H1 (cell line): ENCODE measurements around the gene OLA1. TPM values are rescaled to one million over a fixed set of nuclear protein-coding genes. Genes with fewer than 3 reads are reported as not detected.

Experiments used
- BRCA1 ChIP-seq: IDR thresholded peaks from 2 replicates; pipeline ENCODE4 v1.6.1; 2012; ENCODE audit warnings: low read depth, low read length, improper control_type of control experiment
- EGR1 ChIP-seq: IDR thresholded peaks from 2 replicates; pipeline ENCODE4 v1.6.1; 2011; ENCODE audit warnings: low read depth, low read length, borderline replicate concordance
- PHF8 ChIP-seq: fragments of 200-600 bp; sonication (generic); conservative IDR thresholded peaks from 2 replicates; pipeline ENCODE4 v1.7.1; 2012; ENCODE audit warnings: low read depth, mild to moderate bottlenecking, inconsistent platforms, low read length, moderate library complexity
- polyA plus RNA-seq, 7 experiments: library from polyadenylated mRNA; depleted of rRNA in 3 of 7; stranded (reverse) in 5 of 7; unstranded in 2 of 7; fragments of >200 nt in 5 of 7; fragments of 200-250 nt in 2 of 7; gene quantifications; 1 replicate in 5 of 7; 2 replicates in 1 of 7; 4 replicates in 1 of 7; pipeline versions ENCODE4 v1.2.1 to v1.2.3, GENCODE V29; 2011 to 2013; ENCODE audit warnings: missing spikeins in 2 of 7, mixed read lengths in 2 of 7
- total RNA-seq: library from RNA; stranded (reverse); fragmentation: NEBNext Ultra II Directional; extraction: Animal tissue kit (Norgen Biotek cat#: 25700); gene quantifications from 2 replicates; pipeline ENCODE4 v1.2.1, GENCODE V29; 2021
- TF ChIP-seq, protein P1 (sequence below): IDR thresholded peaks from 2 replicates; pipeline ENCODE4 v1.6.1; 2011; ENCODE audit warnings: low read length, improper control_type of control experiment
- TF ChIP-seq, protein P2 (sequence below): fragments of 300-600 bp; sonication (generic); IDR thresholded peaks from 2 replicates; pipeline ENCODE4 v1.7.1; 2012; ENCODE audit warnings: low read length, moderate library complexity, mild to moderate bottlenecking, inconsistent platforms; ENCODE audit not compliant: insufficient replicate concordance
- TF ChIP-seq, protein P3 (sequence below), 3 experiments: IDR thresholded peaks; 1 replicate in 2 of 3; 2 replicates in 1 of 3; pipeline versions ENCODE4 v1.5.1 to v1.6.1; 2011; ENCODE audit warnings: low read length in 3 of 3, mild to moderate bottlenecking in 3 of 3, inconsistent platforms in 2 of 3, low read depth in 1 of 3, moderate library complexity in 1 of 3; ENCODE audit not compliant: insufficient read depth in 1 of 3; ENCODE audit errors: control extremely low read depth in 1 of 3

The OLA1 gene
- total and polyA plus RNA-seq, 2 of the 8 experiments (the other 6 are each of a cell fraction or from before 2014, with no cell fraction given), result 39.3 to 158 TPM

DNA sequence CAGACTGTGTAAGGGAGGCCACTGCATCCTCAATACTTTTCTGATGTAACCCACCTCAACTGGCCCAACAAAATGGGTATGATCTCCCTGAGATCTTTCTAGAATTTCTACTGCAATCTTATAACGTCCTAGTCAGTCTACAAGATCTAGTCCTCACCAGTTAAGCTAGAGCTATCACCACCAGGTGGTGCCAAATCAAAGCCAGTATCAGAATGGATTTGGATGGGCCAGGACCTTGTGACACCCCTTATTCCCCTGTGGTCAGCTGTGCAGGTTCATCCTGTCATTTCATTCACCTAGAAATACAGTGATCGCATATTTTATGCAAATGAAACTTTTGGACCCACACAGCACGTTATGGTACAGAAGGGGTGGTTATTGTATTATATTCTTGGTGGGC lies 90.3 kb downstream of the OLA1 start (continued):
- TF ChIP-seq, protein P1, sequence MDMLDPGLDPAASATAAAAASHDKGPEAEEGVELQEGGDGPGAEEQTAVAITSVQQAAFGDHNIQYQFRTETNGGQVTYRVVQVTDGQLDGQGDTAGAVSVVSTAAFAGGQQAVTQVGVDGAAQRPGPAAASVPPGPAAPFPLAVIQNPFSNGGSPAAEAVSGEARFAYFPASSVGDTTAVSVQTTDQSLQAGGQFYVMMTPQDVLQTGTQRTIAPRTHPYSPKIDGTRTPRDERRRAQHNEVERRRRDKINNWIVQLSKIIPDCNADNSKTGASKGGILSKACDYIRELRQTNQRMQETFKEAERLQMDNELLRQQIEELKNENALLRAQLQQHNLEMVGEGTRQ, result peak; percentile 25; the same call in 1 of the 2 replicates
- TF ChIP-seq PHF8 (no peak), EGR1 (no peak), BRCA1 (no peak)
- TF ChIP-seq, protein P2, sequence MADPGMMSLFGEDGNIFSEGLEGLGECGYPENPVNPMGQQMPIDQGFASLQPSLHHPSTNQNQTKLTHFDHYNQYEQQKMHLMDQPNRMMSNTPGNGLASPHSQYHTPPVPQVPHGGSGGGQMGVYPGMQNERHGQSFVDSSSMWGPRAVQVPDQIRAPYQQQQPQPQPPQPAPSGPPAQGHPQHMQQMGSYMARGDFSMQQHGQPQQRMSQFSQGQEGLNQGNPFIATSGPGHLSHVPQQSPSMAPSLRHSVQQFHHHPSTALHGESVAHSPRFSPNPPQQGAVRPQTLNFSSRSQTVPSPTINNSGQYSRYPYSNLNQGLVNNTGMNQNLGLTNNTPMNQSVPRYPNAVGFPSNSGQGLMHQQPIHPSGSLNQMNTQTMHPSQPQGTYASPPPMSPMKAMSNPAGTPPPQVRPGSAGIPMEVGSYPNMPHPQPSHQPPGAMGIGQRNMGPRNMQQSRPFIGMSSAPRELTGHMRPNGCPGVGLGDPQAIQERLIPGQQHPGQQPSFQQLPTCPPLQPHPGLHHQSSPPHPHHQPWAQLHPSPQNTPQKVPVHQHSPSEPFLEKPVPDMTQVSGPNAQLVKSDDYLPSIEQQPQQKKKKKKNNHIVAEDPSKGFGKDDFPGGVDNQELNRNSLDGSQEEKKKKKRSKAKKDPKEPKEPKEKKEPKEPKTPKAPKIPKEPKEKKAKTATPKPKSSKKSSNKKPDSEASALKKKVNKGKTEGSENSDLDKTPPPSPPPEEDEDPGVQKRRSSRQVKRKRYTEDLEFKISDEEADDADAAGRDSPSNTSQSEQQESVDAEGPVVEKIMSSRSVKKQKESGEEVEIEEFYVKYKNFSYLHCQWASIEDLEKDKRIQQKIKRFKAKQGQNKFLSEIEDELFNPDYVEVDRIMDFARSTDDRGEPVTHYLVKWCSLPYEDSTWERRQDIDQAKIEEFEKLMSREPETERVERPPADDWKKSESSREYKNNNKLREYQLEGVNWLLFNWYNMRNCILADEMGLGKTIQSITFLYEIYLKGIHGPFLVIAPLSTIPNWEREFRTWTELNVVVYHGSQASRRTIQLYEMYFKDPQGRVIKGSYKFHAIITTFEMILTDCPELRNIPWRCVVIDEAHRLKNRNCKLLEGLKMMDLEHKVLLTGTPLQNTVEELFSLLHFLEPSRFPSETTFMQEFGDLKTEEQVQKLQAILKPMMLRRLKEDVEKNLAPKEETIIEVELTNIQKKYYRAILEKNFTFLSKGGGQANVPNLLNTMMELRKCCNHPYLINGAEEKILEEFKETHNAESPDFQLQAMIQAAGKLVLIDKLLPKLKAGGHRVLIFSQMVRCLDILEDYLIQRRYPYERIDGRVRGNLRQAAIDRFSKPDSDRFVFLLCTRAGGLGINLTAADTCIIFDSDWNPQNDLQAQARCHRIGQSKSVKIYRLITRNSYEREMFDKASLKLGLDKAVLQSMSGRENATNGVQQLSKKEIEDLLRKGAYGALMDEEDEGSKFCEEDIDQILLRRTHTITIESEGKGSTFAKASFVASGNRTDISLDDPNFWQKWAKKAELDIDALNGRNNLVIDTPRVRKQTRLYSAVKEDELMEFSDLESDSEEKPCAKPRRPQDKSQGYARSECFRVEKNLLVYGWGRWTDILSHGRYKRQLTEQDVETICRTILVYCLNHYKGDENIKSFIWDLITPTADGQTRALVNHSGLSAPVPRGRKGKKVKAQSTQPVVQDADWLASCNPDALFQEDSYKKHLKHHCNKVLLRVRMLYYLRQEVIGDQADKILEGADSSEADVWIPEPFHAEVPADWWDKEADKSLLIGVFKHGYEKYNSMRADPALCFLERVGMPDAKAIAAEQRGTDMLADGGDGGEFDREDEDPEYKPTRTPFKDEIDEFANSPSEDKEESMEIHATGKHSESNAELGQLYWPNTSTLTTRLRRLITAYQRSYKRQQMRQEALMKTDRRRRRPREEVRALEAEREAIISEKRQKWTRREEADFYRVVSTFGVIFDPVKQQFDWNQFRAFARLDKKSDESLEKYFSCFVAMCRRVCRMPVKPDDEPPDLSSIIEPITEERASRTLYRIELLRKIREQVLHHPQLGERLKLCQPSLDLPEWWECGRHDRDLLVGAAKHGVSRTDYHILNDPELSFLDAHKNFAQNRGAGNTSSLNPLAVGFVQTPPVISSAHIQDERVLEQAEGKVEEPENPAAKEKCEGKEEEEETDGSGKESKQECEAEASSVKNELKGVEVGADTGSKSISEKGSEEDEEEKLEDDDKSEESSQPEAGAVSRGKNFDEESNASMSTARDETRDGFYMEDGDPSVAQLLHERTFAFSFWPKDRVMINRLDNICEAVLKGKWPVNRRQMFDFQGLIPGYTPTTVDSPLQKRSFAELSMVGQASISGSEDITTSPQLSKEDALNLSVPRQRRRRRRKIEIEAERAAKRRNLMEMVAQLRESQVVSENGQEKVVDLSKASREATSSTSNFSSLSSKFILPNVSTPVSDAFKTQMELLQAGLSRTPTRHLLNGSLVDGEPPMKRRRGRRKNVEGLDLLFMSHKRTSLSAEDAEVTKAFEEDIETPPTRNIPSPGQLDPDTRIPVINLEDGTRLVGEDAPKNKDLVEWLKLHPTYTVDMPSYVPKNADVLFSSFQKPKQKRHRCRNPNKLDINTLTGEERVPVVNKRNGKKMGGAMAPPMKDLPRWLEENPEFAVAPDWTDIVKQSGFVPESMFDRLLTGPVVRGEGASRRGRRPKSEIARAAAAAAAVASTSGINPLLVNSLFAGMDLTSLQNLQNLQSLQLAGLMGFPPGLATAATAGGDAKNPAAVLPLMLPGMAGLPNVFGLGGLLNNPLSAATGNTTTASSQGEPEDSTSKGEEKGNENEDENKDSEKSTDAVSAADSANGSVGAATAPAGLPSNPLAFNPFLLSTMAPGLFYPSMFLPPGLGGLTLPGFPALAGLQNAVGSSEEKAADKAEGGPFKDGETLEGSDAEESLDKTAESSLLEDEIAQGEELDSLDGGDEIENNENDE, result no peak
- TF ChIP-seq, protein P3, sequence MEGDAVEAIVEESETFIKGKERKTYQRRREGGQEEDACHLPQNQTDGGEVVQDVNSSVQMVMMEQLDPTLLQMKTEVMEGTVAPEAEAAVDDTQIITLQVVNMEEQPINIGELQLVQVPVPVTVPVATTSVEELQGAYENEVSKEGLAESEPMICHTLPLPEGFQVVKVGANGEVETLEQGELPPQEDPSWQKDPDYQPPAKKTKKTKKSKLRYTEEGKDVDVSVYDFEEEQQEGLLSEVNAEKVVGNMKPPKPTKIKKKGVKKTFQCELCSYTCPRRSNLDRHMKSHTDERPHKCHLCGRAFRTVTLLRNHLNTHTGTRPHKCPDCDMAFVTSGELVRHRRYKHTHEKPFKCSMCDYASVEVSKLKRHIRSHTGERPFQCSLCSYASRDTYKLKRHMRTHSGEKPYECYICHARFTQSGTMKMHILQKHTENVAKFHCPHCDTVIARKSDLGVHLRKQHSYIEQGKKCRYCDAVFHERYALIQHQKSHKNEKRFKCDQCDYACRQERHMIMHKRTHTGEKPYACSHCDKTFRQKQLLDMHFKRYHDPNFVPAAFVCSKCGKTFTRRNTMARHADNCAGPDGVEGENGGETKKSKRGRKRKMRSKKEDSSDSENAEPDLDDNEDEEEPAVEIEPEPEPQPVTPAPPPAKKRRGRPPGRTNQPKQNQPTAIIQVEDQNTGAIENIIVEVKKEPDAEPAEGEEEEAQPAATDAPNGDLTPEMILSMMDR (IDR thresholded peaks at IDR 0.05; ENCODE audit: control extremely low read depth in 1 of 3, insufficient read depth in 1 of 3, low read depth in 1 of 3, low read length in 3 of 3), result peak; percentile 31 to 88 (median 85)
